NB4 (cell line): ENCODE data around the gene PRKAR1B.

Experiments
- POLR2A ChIP-seq: IDR thresholded peaks from 2 replicates; pipeline ENCODE4 v1.6.1; 2011; ENCODE audit warnings: mild to moderate bottlenecking; ENCODE audit not compliant: insufficient read length; ENCODE audit errors: extremely low read depth
- TF ChIP-seq, protein P1 (sequence below): IDR thresholded peaks from one replicate; pipeline ENCODE4 v1.5.1; 2012; ENCODE audit warnings: low read depth, low read length
- TF ChIP-seq, protein P2 (sequence below): IDR thresholded peaks from 2 replicates; pipeline ENCODE4 v1.6.1; 2011; ENCODE audit warnings: low read depth, low read length

DNA sequence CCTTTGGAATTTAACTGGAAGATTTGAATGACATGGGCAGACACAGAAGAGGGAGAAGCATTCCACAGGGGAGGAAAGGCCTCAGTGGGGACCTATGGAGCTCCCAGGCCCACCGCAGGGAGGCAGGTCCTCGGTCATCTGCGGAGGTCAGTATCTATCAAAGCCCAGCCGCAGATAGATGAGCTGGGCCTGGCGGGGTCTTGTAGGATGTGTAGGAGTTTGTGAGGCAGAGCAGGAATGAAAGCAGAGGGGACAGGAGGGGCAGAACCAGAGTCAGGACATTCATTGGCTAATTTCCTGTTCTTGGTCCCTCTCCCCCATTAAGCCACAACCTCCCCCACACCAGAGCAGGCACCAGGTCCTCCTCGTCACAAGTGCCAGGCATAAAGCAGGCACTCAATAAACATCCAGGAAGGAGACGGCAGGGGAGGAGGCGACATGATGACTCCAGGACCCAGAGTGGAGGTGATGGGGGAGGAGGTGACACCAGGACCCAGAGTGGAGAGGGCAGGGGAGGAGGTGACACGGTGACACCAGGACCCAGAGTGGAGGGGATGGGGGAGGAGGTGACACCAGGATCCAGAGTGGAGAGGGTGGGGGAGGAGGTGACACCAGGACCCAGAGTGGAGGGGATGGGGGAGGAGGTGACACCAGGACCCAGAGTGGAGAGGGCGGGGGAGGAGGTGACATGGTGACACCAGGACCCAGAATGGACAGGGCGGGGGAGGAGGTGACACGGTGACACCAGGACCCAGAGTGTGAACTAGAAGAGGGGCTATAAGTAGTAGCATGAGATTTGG is 123.7 kb downstream of the PRKAR1B start:
- TF ChIP-seq, protein P1, sequence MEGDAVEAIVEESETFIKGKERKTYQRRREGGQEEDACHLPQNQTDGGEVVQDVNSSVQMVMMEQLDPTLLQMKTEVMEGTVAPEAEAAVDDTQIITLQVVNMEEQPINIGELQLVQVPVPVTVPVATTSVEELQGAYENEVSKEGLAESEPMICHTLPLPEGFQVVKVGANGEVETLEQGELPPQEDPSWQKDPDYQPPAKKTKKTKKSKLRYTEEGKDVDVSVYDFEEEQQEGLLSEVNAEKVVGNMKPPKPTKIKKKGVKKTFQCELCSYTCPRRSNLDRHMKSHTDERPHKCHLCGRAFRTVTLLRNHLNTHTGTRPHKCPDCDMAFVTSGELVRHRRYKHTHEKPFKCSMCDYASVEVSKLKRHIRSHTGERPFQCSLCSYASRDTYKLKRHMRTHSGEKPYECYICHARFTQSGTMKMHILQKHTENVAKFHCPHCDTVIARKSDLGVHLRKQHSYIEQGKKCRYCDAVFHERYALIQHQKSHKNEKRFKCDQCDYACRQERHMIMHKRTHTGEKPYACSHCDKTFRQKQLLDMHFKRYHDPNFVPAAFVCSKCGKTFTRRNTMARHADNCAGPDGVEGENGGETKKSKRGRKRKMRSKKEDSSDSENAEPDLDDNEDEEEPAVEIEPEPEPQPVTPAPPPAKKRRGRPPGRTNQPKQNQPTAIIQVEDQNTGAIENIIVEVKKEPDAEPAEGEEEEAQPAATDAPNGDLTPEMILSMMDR: no peak
- TF ChIP-seq, protein P2, sequence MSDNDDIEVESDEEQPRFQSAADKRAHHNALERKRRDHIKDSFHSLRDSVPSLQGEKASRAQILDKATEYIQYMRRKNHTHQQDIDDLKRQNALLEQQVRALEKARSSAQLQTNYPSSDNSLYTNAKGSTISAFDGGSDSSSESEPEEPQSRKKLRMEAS: no peak
- no peak for TF ChIP-seq POLR2A
